K562 (cell line): Measurements from ENCODE around the gene COQ7. TPM values are rescaled to one million over a fixed set of nuclear protein-coding genes. Genes with fewer than 3 reads are reported as not detected.

Experiments used
- ATAC-seq: fragments of 200-7000 bp; cut with Tn5 transposase; 3 replicates; pipeline ENCODE4 v1.9.1; 2020; ENCODE audit warnings: moderate library complexity
- BruUV-seq: library from RNA; stranded (reverse); fragments of 400-500 nt; replicated peaks from 2 replicates; lab custom pipeline; 2021; lab: Mats Ljungman, UMichigan
- CTCF ChIA-PET: fragments of 300-600 bp; formaldehyde crosslinking; extraction: SDS; loops from one replicate; lab custom pipeline; 2021; ENCODE audit warnings: low intra/inter-chr PET ratio; lab: Yijun Ruan, JAX
- POLR2A ChIA-PET: fragments of 300-600, 350-650 bp; sonication (Branson Sonifier 250); formaldehyde crosslinking; extraction: SDS; loops from one replicate; lab custom pipeline; 2021; ENCODE audit warnings: antibody characterized with exemption, inconsistent platforms; lab: Yijun Ruan, JAX
- DNase-seq, 4 experiments: peaks; one replicate each; pipeline versions ENCODE4 v3.0.0 to v3.0.0-alpha.2; 2011 to 2018; ENCODE audit warnings: low spot score in 3 of 4, mixed read lengths in 3 of 4; ENCODE audit errors: extremely low read depth in 1 of 4
- FAIRE-seq: peaks from 2 replicates; lab custom pipeline; 2011; peaks lifted over from hg19 to GRCh38; lab: Jason Lieb, UNC
- H2AFZ ChIP-seq: 2 replicates; pipeline ENCODE4 v1.6.0; 2011; ENCODE audit warnings: low read depth, low read length, control low read depth, inconsistent platforms
- H3K27ac ChIP-seq: fragments of 200-600 bp; 3 replicates; pipeline ENCODE4 v1.8.0; 2011; ENCODE audit warnings: low read depth, mild to moderate bottlenecking, control low read depth, inconsistent platforms, low read length, moderate library complexity, mixed read lengths; ENCODE audit errors: extremely low read depth
- H3K27me3 ChIP-seq, 2 experiments: fragments of 300-600 bp in 1 of 2; 2 replicates in 1 of 2; 3 replicates in 1 of 2; pipeline versions ENCODE4 v1.6.0 to v1.8.0; 2011; ENCODE audit warnings: inconsistent platforms in 2 of 2, low read length in 2 of 2, mild to moderate bottlenecking in 1 of 2, mixed read lengths in 1 of 2, moderate library complexity in 1 of 2; ENCODE audit not compliant: control insufficient read depth in 2 of 2, insufficient read depth in 2 of 2
- H3K36me3 ChIP-seq: fragments of 300-600 bp; 3 replicates; pipeline ENCODE4 v1.8.0; 2011; ENCODE audit warnings: mild to moderate bottlenecking, low read length, inconsistent platforms; ENCODE audit not compliant: control insufficient read depth, insufficient read depth
- H3K4me1 ChIP-seq, 2 experiments: fragments of 200-600 bp in 1 of 2; replicated peaks in 1 of 2; 2 replicates in 1 of 2; 3 replicates in 1 of 2; pipeline versions ENCODE4 v1.5.1 to v1.8.0; 2011; ENCODE audit warnings: inconsistent platforms in 2 of 2, low read length in 2 of 2, mild to moderate bottlenecking in 1 of 2, mixed read lengths in 1 of 2, moderate library complexity in 1 of 2; ENCODE audit not compliant: control insufficient read depth in 2 of 2, insufficient read depth in 2 of 2
- H3K4me2 ChIP-seq: 2 replicates; pipeline ENCODE4 v1.6.1; 2011; ENCODE audit warnings: low read length, control low read depth, inconsistent platforms, mixed read lengths; ENCODE audit not compliant: insufficient read depth
- H3K4me3 ChIP-seq: fragments of 200-600 bp; sonication (generic), shearing (Covaris generic); 2 replicates; pipeline ENCODE4 v1.5.1; 2016; ENCODE audit warnings: control low read depth, inconsistent platforms
- H3K79me2 ChIP-seq: fragments of 200-600 bp; 3 replicates; pipeline ENCODE4 v1.8.0; 2011; ENCODE audit warnings: low read length, inconsistent platforms; ENCODE audit not compliant: control insufficient read depth, insufficient read depth
- H3K9ac ChIP-seq, 2 experiments: 2 replicates each; pipeline versions ENCODE4 v1.6.0 to v1.6.1; 2011; ENCODE audit warnings: low read depth in 2 of 2, low read length in 2 of 2, control low read depth in 1 of 2, inconsistent platforms in 1 of 2, mild to moderate bottlenecking in 1 of 2, mixed read lengths in 1 of 2; ENCODE audit not compliant: insufficient read depth in 1 of 2
- H3K9me1 ChIP-seq: one replicate; pipeline ENCODE4 v1.6.0; 2011; ENCODE audit warnings: inconsistent platforms, mild to moderate bottlenecking, low read length, moderate library complexity; ENCODE audit not compliant: control insufficient read depth, insufficient read depth
- H3K9me3 ChIP-seq: replicated peaks from 2 replicates; pipeline ENCODE4 v1.5.1; 2011; ENCODE audit warnings: low read depth, low read length, inconsistent platforms; ENCODE audit not compliant: control insufficient read depth, insufficient read depth
- H4K20me1 ChIP-seq: replicated peaks from 2 replicates; pipeline ENCODE4 v1.6.1; 2011; ENCODE audit warnings: low read length, inconsistent platforms, mixed read lengths; ENCODE audit not compliant: control insufficient read depth, insufficient read depth
- CBFA2T3 ChIP-seq: fragments of 450-650 bp; IDR thresholded peaks from 2 replicates; pipeline ENCODE4 v1.6.1; 2017
- CLOCK ChIP-seq: fragments of 250-450 bp; sonication (Bioruptor Pico); IDR thresholded peaks from 2 replicates; pipeline ENCODE4 v1.4.0; 2020; ENCODE audit warnings: mild to moderate bottlenecking, moderate library complexity, borderline replicate concordance
- EP400 ChIP-seq: fragments of 450-650 bp; IDR thresholded peaks from 2 replicates; pipeline ENCODE4 v1.6.1; 2017; ENCODE audit warnings: antibody characterized with exemption, mild to moderate bottlenecking, moderate library complexity
- FOSL1 ChIP-seq: fragments of 200-800 bp; sonication (Bioruptor generic); conservative IDR thresholded peaks from 2 replicates; pipeline ENCODE4 v1.6.1; 2016; ENCODE audit warnings: missing genetic modification characterization, missing compliant biosample characterization
- GATA2 ChIP-seq: sonication (generic); formaldehyde crosslinking; IDR thresholded peaks from 2 replicates; pipeline ENCODE4 v1.4.0; 2020; ENCODE audit warnings: mild to moderate bottlenecking, missing genetic modification reagents
- KDM1A ChIP-seq, 2 experiments: fragments of 450-650 bp; IDR thresholded peaks; 2 replicates each; pipeline ENCODE4 v1.6.1; 2016; ENCODE audit warnings: mild to moderate bottlenecking in 2 of 2
- LEF1 ChIP-seq: fragments of 450-650 bp; IDR thresholded peaks from 2 replicates; pipeline ENCODE4 v1.6.1; 2016; ENCODE audit warnings: mild to moderate bottlenecking
- MAFK ChIP-seq: IDR thresholded peaks from 2 replicates; pipeline ENCODE4 v1.6.1; 2011; ENCODE audit warnings: low read length, improper control_type of control experiment
- MCM2 ChIP-seq: fragments of 450-650 bp; IDR thresholded peaks from 2 replicates; pipeline ENCODE4 v1.6.1; 2017; ENCODE audit warnings: low read depth, mild to moderate bottlenecking
- TAF9B ChIP-seq: fragments of 450-650 bp; IDR thresholded peaks from 2 replicates; pipeline ENCODE4 v1.6.1; 2018; ENCODE audit warnings: mild to moderate bottlenecking; ENCODE audit not compliant: partially characterized antibody
- THRAP3 ChIP-seq: fragments of 450-650 bp; IDR thresholded peaks from 2 replicates; pipeline ENCODE4 v1.6.1; 2016; ENCODE audit warnings: mild to moderate bottlenecking, inconsistent platforms, borderline replicate concordance
- ZNF407 ChIP-seq: fragments of 450-650 bp; IDR thresholded peaks from 2 replicates; pipeline ENCODE4 v1.6.1; 2016; ENCODE audit warnings: low read depth
- ZNF561 ChIP-seq: fragments of 450-650 bp; formaldehyde crosslinking; conservative IDR thresholded peaks from 2 replicates; pipeline ENCODE4 v1.4.0; 2020; ENCODE audit warnings: mild to moderate bottlenecking, moderate library complexity
- WGBS: fragments of 100-300 bp; shearing (Covaris generic); methylation state at CpG from one replicate; pipeline ENCODE4 v1.1.6; 2016; ENCODE audit warnings: low coverage, mixed read lengths; ENCODE audit not compliant: insufficient coverage; ENCODE audit errors: missing lambda C conversion rate; 5-methylcytosine and 5-hydroxymethylcytosine counted together
- in situ Hi-C: fragments of 300-500 bp; cut with MboI; formaldehyde crosslinking; loops from 4 replicates; pipeline ENCODE4 v1.15.0; 2018; ENCODE audit warnings: inconsistent platforms, mixed read lengths
- intact Hi-C: fragments of 100-400 bp; cut with micrococcal nuclease; formaldehyde crosslinking; loops from 2 replicates; pipeline ENCODE4 v1.14.2; 2022
- polyA plus RNA-seq, 8 experiments: library from polyadenylated mRNA; depleted of rRNA in 4 of 8; stranded (reverse) in 5 of 8; unstranded in 3 of 8; fragments of >200 nt; fragmentation: Nextera tagmentation in 2 of 8; fragmentation: Illumina TruSeq in 1 of 8; extraction: Ambion mirVana in 2 of 8; extraction: Trizol in 1 of 8; gene quantifications; 2 replicates each; pipeline versions ENCODE4 v1.2.1 to v1.2.3, GENCODE V29; 2011 to 2014; ENCODE audit warnings: inconsistent platforms in 1 of 8, missing spikeins in 1 of 8
- total RNA-seq, 7 experiments: library from RNA; depleted of rRNA in 6 of 7; stranded (reverse); fragments of >200 nt in 6 of 7; fragmentation: Illumina TruSeq in 2 of 7; extraction: Trizol in 2 of 7; gene quantifications; 2 replicates each; pipeline versions ENCODE4 v1.2.1 to v1.2.3, GENCODE V29; 2011 to 2021; ENCODE audit warnings: low replicate concordance in 1 of 7

COQ7 gene
- total and polyA plus RNA-seq, 9 of the 15 experiments (the other 6 are each of a cell fraction or from before 2014, with no cell fraction given) = 2.3 to 26.1 (median 15.2) TPM

GRCh38 chr16:19127205-19127604 is 59.8 kb downstream of the COQ7 start:
- Histone ChIP-seq H3K9ac (no peak overlapping the region), H3K27ac (no peak overlapping the region), H3K79me2 (no peaks in the 10 kb centered on the region), H3K36me3 (no peaks in the 10 kb centered on the region), H3K27me3 (no peaks in the 10 kb centered on the region), H3K4me2 (no peak overlapping the region; the same call in 1 of the 2 replicates), H4K20me1 (no peaks in the 10 kb centered on the region), H3K4me1 (peaks cover 5 to 18% of the 10 kb centered on the region in 2 experiments; a peak in 4 of 5 replicates), H2AFZ (no peak overlapping the region), H3K9me3 (0 out of 2 replicates have a peak, but pooled peaks cover 3% of the 10 kb centered on the region), H3K9me1 (no peaks in the 10 kb centered on the region), H3K4me3 (no peak overlapping the region)
- no peak for ATAC-seq
- CTCF ChIA-PET = no interaction called here
- FAIRE-seq = no peak
- no peak for DNase-seq
- intact Hi-C loops = no loop called here
- no TSS peak for BruUV-seq
- 4% methylated on average over 3 of the region's 3 CpGs for WGBS
- POLR2A ChIA-PET = interaction anchor here (0.7 to 1.0 kb wide), 2 partner anchors 11 to 16 kb away, joined by 3 read pairs; no protein-coding TSS in a partner anchor
- in situ Hi-C loops = no loop called here
- no peak for TF ChIP-seq CLOCK (CRISPR knock-in tag)
- TF ChIP-seq EP400 = no peak
- no peak for TF ChIP-seq MCM2
- TF ChIP-seq CBFA2T3 = peak; percentile 39; the same call in 1 of the 2 replicates
- TF ChIP-seq MAFK = no peak
- 0 out of 4 replicates have a peak, but pooled peaks of 1 of the 2 experiments have one; percentile 11 for TF ChIP-seq KDM1A (IDR thresholded peaks at IDR 0.05)
- peak; percentile 48 for TF ChIP-seq FOSL1 (tag)
- no peak for TF ChIP-seq THRAP3
- no peak for TF ChIP-seq GATA2 (CRISPR knock-in tag)
- TF ChIP-seq ZNF561 (CRISPR knock-in tag) = no peak
- TF ChIP-seq TAF9B = no peak
- TF ChIP-seq ZNF407 = no peak
- TF ChIP-seq LEF1 = no peak
